OCI-LY1 (cell line): ENCODE data around the gene ACSM4.

ENCODE experiments used
- H2AFZ ChIP-seq: fragments of 200-600 bp; sonication (generic), shearing (Covaris generic); 2 replicates; pipeline ENCODE4 v1.6.0; 2014; ENCODE audit warnings: antibody characterized with exemption, mild to moderate bottlenecking, low read length
- H3F3A ChIP-seq: fragments of 200-600 bp; sonication (generic), shearing (Covaris generic); 2 replicates; pipeline ENCODE4 v1.6.0; 2014; ENCODE audit warnings: mild to moderate bottlenecking, antibody characterized with exemption, low read length, moderate library complexity; ENCODE audit not compliant: insufficient read depth
- H3K27ac ChIP-seq: fragments of 200-600 bp; sonication (generic); 2 replicates; pipeline ENCODE4 v1.5.1; 2014; ENCODE audit warnings: low read length, mixed run types, mild to moderate bottlenecking, low read depth; ENCODE audit not compliant: poor library complexity, severe bottlenecking
- H3K27me3 ChIP-seq: fragments of 200-600 bp; sonication (generic); 2 replicates; pipeline ENCODE4 v1.6.0; 2014; ENCODE audit warnings: antibody characterized with exemption, mild to moderate bottlenecking, low read length, moderate library complexity; ENCODE audit not compliant: insufficient read depth
- H3K36me3 ChIP-seq: fragments of 200-600 bp; sonication (generic); 2 replicates; pipeline ENCODE4 v1.6.1; 2014; ENCODE audit warnings: mild to moderate bottlenecking, antibody characterized with exemption, low read length, moderate library complexity, mixed read lengths; ENCODE audit not compliant: insufficient read depth
- H3K4me1 ChIP-seq: fragments of 200-600 bp; sonication (generic); 2 replicates; pipeline ENCODE4 v1.5.1; 2014; ENCODE audit warnings: mild to moderate bottlenecking, low read length, moderate library complexity; ENCODE audit not compliant: insufficient read depth, severe bottlenecking
- H3K4me2 ChIP-seq: fragments of 200-600 bp; sonication (generic), shearing (Covaris generic); 2 replicates; pipeline ENCODE4 v1.6.1; 2014; ENCODE audit warnings: low read length
- H3K4me3 ChIP-seq: fragments of 200-600 bp; sonication (generic); 2 replicates; pipeline ENCODE4 v1.5.1; 2014; ENCODE audit warnings: low read length, low read depth, mild to moderate bottlenecking, mixed read lengths; ENCODE audit not compliant: poor library complexity, severe bottlenecking
- H3K79me2 ChIP-seq: fragments of 200-600 bp; shearing (Covaris generic); 2 replicates; pipeline ENCODE4 v1.6.1; 2016; ENCODE audit warnings: mixed run types, low read length, mixed read lengths; ENCODE audit not compliant: insufficient read depth
- H3K9ac ChIP-seq: fragments of 200-600 bp; sonication (generic), shearing (Covaris generic); 2 replicates; pipeline ENCODE4 v1.6.1; 2014; ENCODE audit warnings: mild to moderate bottlenecking, low read length, mixed read lengths
- H3K9me2 ChIP-seq: fragments of 200-600 bp; sonication (generic), shearing (Covaris generic); 2 replicates; pipeline ENCODE4 v1.6.1; 2014; ENCODE audit warnings: low read depth, mild to moderate bottlenecking, low read length, mixed read lengths
- H3K9me3 ChIP-seq: fragments of 200-600 bp; shearing (Covaris generic); 2 replicates; pipeline ENCODE4 v1.6.1; 2014; ENCODE audit warnings: low read length, mixed read lengths
- H4K20me1 ChIP-seq: fragments of 200-600 bp; sonication (generic), shearing (Covaris generic); 2 replicates; pipeline ENCODE4 v1.6.0; 2016; ENCODE audit warnings: mild to moderate bottlenecking, low read length; ENCODE audit not compliant: insufficient read depth
- EZH2 ChIP-seq: fragments of 200-600 bp; sonication (generic), shearing (Covaris generic); IDR thresholded peaks from 2 replicates; pipeline ENCODE4 v1.8.0; 2017; ENCODE audit warnings: borderline replicate concordance, mixed run types, mild to moderate bottlenecking, antibody characterized with exemption, low read length, moderate library complexity, mixed read lengths
- TF ChIP-seq, protein P1 (sequence below): fragments of 200-600 bp; sonication (generic), shearing (Covaris generic); IDR thresholded peaks from 2 replicates; pipeline ENCODE4 v1.5.1; 2017; ENCODE audit warnings: mild to moderate bottlenecking, antibody characterized with exemption, low read length, moderate library complexity, mixed read lengths

The ACSM4 gene

DNA sequence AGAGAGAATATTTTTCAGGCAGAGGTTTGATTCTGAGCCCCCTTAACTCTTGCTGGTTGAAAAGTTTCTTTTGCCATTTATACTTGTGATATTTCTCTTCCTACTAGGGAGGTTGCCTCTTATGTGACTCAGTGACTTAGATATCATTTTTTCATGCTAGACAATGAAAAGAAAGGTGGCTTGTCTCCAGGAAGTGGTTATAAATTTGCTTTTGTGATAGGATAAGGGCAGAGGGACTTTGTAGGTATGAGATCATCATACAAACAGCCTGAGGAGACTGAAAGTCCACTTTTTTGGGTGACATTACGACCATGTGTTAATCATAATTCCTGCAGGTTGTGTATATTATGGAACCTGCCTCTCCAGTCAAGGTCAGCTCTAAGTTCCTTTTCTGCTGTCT is 35.8 kb downstream of the ACSM4 start:
- Histone ChIP-seq H3K27ac (no peak overlapping the region), H3K9me2 (no peaks in the 10 kb centered on the region), H3K9ac (no peak overlapping the region), H3K27me3 (no peaks in the 10 kb centered on the region), H4K20me1 (no peaks in the 10 kb centered on the region), H3F3A (no peaks in the 10 kb centered on the region), H3K4me3 (no peak overlapping the region), H2AFZ (no peak overlapping the region), H3K4me2 (no peak overlapping the region), H3K79me2 (no peaks in the 10 kb centered on the region), H3K4me1 (no peaks in the 10 kb centered on the region), H3K36me3 (no peaks in the 10 kb centered on the region), H3K9me3 (no peaks in the 10 kb centered on the region)
- TF ChIP-seq EZH2: no peak
- TF ChIP-seq, protein P1, sequence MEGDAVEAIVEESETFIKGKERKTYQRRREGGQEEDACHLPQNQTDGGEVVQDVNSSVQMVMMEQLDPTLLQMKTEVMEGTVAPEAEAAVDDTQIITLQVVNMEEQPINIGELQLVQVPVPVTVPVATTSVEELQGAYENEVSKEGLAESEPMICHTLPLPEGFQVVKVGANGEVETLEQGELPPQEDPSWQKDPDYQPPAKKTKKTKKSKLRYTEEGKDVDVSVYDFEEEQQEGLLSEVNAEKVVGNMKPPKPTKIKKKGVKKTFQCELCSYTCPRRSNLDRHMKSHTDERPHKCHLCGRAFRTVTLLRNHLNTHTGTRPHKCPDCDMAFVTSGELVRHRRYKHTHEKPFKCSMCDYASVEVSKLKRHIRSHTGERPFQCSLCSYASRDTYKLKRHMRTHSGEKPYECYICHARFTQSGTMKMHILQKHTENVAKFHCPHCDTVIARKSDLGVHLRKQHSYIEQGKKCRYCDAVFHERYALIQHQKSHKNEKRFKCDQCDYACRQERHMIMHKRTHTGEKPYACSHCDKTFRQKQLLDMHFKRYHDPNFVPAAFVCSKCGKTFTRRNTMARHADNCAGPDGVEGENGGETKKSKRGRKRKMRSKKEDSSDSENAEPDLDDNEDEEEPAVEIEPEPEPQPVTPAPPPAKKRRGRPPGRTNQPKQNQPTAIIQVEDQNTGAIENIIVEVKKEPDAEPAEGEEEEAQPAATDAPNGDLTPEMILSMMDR: no peak

DNA sequence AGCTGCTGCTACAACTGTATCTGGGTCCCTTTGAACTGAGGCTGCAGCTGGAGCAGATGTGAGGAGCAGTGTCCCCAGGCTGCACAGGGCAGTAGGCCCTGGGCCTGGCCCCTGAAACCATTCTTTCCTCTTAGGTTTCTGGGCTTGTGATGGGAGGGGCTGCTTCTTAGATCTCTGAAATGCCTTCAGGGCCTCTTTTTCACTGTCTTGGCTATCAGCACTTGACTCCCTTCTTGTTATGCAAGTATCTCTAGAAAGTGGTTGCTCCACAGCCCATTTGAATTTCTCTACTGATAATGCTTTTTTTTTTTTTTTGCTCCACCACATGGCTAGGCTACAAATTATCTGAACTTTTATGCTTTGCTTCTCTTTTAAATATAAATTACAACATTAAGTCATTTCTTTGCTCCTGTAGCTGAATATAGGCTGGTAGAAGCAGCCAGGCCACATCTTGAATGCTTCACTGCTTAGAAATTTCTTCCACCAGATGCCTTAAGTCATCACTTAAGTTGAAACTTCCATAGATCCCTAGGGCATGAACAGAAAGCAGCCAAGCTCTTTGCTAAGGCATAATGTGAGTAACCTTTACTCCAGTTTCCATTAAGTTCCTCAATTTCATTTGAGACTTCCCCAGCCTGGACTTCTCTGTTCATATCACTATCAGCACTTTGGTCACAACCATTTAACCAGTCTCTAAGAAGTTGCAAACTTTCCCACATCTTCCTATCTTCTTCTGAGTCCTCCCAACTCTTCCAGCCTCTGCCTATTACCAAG is 41.1 kb downstream of the ACSM4 start:
- Histone ChIP-seq H3K4me1 (no peaks in the 10 kb centered on the region), H3K4me2 (no peak overlapping the region), H3K27ac (no peak overlapping the region), H3K79me2 (no peaks in the 10 kb centered on the region), H3K9ac (no peak overlapping the region), H3K4me3 (no peak overlapping the region), H3K36me3 (no peaks in the 10 kb centered on the region), H3F3A (no peaks in the 10 kb centered on the region), H3K9me2 (no peaks in the 10 kb centered on the region), H2AFZ (no peak overlapping the region), H3K27me3 (no peaks in the 10 kb centered on the region), H3K9me3 (no peaks in the 10 kb centered on the region), H4K20me1 (no peaks in the 10 kb centered on the region)
- no peak for TF ChIP-seq EZH2
- TF ChIP-seq, protein P1: no peak

DNA sequence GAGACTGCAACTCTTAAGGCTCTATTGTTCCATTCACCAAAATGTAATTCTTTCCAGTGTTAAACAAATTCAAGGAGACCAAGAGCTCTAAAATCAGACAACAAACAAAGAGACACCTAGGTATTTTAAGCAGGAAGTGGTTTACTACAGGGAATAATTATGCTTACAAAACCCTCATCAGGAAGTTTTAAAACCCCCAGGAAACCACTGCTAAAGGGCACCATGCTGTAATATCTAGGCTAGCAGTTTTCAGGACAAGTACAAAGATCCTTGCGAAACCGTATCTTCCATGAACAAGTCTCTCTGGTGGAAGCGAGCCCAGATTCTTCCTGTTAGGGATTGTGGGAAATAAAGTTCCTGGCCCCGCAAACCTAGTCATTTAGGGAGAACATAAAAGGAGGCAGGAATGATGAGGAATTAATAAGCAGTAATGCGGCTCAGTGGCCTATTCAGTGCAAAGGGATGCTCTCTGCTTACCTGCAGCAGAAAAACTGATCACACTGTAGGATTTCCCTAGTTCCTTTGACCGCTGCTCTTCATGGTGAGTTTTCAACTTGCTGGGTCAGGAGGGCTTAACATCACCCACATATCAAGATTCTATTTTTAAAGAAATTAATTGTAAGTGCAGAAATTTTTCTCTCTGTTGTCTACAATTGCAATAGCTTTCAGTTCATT is 42.8 kb downstream of the ACSM4 start:
- Histone ChIP-seq H3K4me2 (no peak overlapping the region), H3K79me2 (no peaks in the 10 kb centered on the region), H3K9me3 (no peaks in the 10 kb centered on the region), H3K4me3 (no peak overlapping the region), H3F3A (no peaks in the 10 kb centered on the region), H4K20me1 (no peaks in the 10 kb centered on the region), H3K9ac (no peak overlapping the region), H3K9me2 (no peaks in the 10 kb centered on the region), H3K27me3 (no peaks in the 10 kb centered on the region), H3K36me3 (no peaks in the 10 kb centered on the region), H3K4me1 (no peaks in the 10 kb centered on the region), H3K27ac (no peak overlapping the region), H2AFZ (no peak overlapping the region)
- no peak for TF ChIP-seq EZH2
- TF ChIP-seq, protein P1: no peak
